Measurements from ENCODE around the gene CLDND1. TPM values are rescaled to one million over a fixed set of nuclear protein-coding genes. Genes with fewer than 3 reads are reported as not detected.

The CLDND1 gene
- total RNA-seq, 1 donor from 2014 or later, result 171 TPM

GRCh38 chr3:98558100-98558827 lies 35.6 kb upstream of the CLDND1 start:
- no peak for DNase-seq (ENCODE audit: low spot score in 2 of 2)
- H3K27ac ChIP-seq, result no peak overlapping the region
- no peaks in the 10 kb centered on the region for H3K36me3 ChIP-seq
- no peaks in the 10 kb centered on the region for H3K4me1 ChIP-seq
- H3K4me3 ChIP-seq, result no peak overlapping the region
- no peak for TF ChIP-seq CTCF (IDR thresholded peaks at IDR 0.05)
- intact Hi-C loops (cut with DNase I), result no loop called here
- H3K27me3 ChIP-seq, result no peaks in the 10 kb centered on the region
- H3K9me3 ChIP-seq, result no peaks in the 10 kb centered on the region

- intact Hi-C loops (cut with DNase I), result no loop called here
- H3K4me3 ChIP-seq, result no peak overlapping the region
- no peak for DNase-seq (ENCODE audit: low spot score in 2 of 2)
- H3K27ac ChIP-seq, result no peak overlapping the region
- TF ChIP-seq CTCF (IDR thresholded peaks at IDR 0.05), result no peak
- no peaks in the 10 kb centered on the region for H3K4me1 ChIP-seq
- H3K27me3 ChIP-seq, result no peaks in the 10 kb centered on the region
- H3K9me3 ChIP-seq, result no peaks in the 10 kb centered on the region
- no peaks in the 10 kb centered on the region for H3K36me3 ChIP-seq
Observed at GRCh38 chr3:98557324-98558010, 34.8 kb upstream of the CLDND1 start.

- H3K27ac ChIP-seq, result no peak overlapping the region
- DNase-seq (ENCODE audit: low spot score in 2 of 2), result no peak
- no peaks in the 10 kb centered on the region for H3K36me3 ChIP-seq
- no peaks in the 10 kb centered on the region for H3K4me1 ChIP-seq
- no peak overlapping the region for H3K4me3 ChIP-seq
- no peak for TF ChIP-seq CTCF (IDR thresholded peaks at IDR 0.05)
- no peaks in the 10 kb centered on the region for H3K9me3 ChIP-seq
- intact Hi-C loops (cut with DNase I), result no loop called here
- H3K27me3 ChIP-seq, result no peaks in the 10 kb centered on the region
Observed at GRCh38 chr3:98556164-98557130, 33.7 kb upstream of the CLDND1 start.

- Histone ChIP-seq H3K4me1 (no peaks in the 10 kb centered on the region), H3K27ac (no peak overlapping the region), H3K9me3 (no peaks in the 10 kb centered on the region), H3K36me3 (no peaks in the 10 kb centered on the region), H3K27me3 (no peaks in the 10 kb centered on the region), H3K4me3 (no peak overlapping the region)
- TF ChIP-seq CTCF (IDR thresholded peaks at IDR 0.05), result no peak
- intact Hi-C loops (cut with DNase I), result no loop called here
- DNase-seq (ENCODE audit: low spot score in 2 of 2), result no peak
Observed at GRCh38 chr3:98555025-98555379, 32.3 kb upstream of the CLDND1 start.

- no peak for TF ChIP-seq CTCF (IDR thresholded peaks at IDR 0.05)
- H3K4me1 ChIP-seq, result no peaks in the 10 kb centered on the region
- intact Hi-C loops (cut with DNase I), result no loop called here
- no peaks in the 10 kb centered on the region for H3K36me3 ChIP-seq
- DNase-seq (ENCODE audit: low spot score in 2 of 2), result no peak
- no peak overlapping the region for H3K27ac ChIP-seq
- H3K4me3 ChIP-seq, result no peak overlapping the region
- H3K27me3 ChIP-seq, result no peaks in the 10 kb centered on the region
- H3K9me3 ChIP-seq, result no peaks in the 10 kb centered on the region
Observed at GRCh38 chr3:98554580-98554979, 31.9 kb upstream of the CLDND1 start.
